Measurements from ENCODE around the gene MAST4.

Gene MAST4

DNA sequence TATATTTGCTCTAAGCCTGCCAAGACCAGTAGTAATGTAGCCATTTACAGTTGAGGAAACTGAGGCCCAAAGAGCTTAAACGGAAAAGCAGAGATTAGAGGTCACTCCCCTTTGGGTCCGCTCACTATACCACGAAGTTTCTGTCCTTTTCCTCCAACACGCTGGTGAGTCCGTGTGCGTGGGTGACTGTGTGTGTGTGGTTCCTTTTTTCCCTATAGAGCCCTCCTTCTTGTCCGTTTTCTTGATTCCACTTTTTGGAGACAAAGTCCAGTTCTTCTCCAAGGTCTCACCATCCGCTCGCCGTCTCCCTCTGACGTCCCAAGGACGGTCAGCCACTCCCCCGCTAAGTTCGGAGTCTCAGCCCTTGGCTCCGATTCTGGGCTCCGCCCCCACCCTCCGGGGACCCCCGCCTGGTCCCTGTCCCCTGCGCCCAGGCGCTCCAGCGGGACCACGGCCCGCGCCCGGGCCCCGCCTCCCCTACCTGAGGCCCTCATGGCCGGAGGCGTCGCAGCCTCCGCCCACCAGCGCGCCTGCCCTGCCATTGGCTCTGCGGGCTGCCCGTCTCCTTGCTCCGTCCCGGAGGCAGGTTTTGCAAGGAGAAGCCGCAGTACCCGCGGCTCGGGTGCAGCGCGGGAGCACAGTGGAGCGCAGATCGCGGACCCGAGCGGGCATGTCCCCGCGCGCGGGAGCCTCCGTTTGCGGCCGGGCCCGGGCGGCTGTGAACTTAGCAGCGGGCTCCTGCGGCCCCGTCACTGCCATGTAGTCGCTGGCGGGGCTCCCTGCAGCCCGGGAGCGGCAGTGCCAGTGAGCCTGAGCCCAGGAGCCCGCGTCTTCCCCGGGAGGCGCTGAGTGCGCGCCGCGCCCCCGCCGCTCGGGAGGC is at the start of gene MAST4:
MAST4 (plus strand) TSS at position 638 of the 880 bp plus-strand sequence. CDS start 263 bp downstream, outside the sequence.
- DNase-seq (ENCODE audit: low read depth in 2 of 3, low spot score in 1 of 3): peak; percentile 51 to 68 (median 59)

DNA sequence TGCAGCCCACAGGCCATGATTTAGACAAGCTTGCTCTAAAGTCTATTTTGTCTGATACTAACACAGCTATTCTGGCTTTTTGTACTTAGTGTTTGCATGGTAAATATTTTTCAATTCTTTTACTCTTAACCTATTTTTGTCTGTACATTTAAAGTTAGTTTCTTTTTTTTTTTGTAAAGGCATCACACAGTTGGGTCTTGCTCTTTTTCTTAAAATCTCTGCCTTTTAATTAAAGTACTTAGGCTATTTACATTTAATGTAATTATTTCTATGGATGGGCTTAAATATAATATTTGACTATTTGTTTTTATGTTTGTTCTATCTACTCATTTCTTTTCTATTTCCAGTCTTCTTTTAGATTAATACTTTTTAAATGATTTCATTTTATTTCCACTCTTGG is 49.7 kb upstream of the MAST4 start:
- no peak for DNase-seq (ENCODE audit: low read depth in 2 of 3, low spot score in 1 of 3)

DNA sequence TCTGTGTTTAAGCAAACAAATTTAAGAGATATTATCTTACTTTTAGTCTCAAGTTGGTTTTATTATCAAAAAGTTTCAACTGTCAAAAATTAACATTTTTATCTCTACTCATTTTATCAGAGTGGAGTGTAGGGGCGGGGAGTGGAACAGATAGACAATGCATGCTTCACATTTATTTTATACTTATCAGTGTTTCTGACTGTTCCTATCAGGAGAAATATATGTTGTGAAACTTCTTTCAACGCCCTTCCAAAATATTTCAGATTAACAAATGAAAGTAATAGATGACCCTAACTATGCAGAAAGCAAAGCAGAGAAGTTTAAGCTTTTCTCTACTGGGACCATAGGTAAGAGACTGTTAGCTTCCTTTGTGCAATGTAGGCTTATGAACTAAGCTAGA is 44.9 kb upstream of the MAST4 start:
- DNase-seq (ENCODE audit: low read depth in 2 of 3, low spot score in 1 of 3): no peak

DNA sequence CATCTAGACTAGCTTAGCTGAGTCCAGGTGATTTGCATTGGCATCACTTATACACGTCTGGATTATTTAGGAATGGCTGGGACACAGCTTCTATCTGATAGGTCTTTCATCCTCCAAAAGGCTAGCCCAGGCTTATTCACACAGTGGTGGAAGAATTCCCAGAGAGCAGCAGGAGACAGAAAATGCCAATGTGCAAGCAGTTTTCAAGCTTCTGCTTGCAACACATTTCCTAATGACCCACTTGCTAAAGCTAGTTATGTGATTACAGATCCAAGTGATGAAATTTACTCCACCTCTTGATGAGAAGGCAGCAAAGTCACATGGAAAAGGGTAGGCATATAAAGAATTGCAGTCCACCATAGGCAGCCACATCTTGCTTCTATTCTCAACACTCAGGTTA is 44.2 kb upstream of the MAST4 start:
- DNase-seq (ENCODE audit: low read depth in 2 of 3, low spot score in 1 of 3): no peak

DNA sequence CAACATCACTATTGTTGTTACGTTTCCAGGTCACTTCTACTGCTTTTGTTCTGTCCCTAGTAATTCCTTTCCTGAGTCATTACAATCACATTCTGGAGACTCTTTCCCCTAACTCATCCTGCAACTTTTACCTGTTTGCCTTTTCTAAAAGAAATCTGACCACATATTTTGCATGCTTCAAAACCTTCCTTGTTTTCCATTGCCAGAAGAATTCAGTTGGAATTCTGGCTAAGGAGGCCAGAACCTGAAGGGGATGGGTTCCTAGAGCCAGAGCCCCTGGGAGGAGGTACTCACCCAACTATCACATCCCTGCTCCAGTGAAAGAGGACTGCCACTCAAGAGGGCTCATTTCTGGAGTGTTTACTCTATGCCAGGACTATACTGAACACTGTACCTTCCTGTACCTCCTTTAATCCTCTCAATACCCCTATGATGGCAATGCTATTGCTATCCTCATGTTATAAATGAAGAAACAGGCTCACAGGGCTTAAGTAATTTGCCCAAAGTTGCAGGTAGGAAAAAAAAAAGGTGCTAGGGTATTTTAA is 42.8 kb upstream of the MAST4 start:
- no peak for DNase-seq (ENCODE audit: low read depth in 2 of 3, low spot score in 1 of 3)

DNA sequence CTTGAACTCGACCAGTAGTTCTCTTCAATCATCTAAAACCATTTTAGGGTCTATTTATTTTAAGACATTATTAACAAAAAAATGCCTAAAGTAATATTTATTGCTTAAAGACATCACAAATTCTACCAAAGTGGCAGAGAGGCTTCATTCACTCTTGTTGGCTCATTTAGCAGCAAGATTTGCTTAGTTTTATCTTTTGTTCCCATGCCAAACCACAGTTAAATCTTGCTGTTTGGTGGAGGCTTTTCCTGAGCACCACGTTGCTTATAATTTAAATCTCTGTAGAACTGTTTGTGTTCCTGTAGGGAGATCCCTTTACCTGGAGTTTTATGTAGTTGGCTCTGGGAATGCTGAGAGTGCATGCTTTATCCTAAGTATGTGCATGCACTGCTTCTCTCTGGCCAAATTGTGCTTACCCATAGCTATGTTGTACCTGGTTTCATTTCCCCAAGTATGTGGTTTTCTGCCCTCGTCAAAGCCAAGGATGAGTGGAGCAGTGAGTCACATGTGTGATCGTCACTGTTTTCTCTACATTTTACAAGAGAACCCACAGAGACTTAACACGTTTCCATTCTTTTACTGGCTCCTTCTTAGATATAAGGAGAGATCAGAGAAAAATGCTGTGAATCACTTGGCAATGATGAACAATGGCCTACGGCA is 42.1 kb upstream of the MAST4 start:
- DNase-seq (ENCODE audit: low read depth in 2 of 3, low spot score in 1 of 3): peak; percentile 8 to 36 (median 26)

DNA sequence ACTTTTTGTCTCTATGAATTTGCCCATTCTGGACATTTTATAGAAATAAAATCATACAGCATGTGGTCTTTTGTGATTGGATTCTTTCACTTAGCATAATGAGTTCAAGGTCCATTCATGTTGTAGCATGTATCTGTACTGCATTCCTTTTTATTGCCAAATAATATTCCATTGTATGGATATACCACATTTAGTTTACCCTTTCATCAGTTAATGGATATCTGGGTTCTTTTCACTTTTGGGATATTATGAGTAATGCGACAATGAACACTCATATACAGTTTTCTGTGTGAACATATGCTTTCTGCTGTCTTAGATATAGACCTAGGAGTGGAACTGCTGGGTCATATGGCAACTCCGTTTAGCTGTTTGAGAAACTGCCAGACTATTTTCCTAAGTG is 41.3 kb upstream of the MAST4 start:
- DNase-seq (ENCODE audit: low read depth in 2 of 3, low spot score in 1 of 3): no peak

DNA sequence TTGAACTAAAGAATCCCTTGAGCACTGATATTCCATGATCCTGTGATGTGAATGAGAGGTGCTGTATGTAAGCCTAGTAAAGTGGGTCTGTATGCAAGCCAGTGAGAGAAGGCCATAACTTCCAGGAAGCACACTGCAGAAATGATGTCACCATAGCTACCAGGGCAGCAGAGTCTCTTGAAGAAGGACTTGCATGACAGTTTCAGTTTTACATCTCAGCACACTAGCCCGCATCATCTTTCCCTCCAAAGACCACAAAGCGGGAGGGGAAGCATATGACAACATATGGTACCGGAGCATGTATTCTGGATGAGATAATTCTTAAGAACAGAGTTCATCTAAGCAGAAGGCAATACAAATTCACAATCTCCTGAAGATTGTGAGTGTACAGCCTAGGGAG is 37.6 kb upstream of the MAST4 start:
- peak in 1 of 3 donors; percentile 13 for DNase-seq (ENCODE audit: low read depth in 2 of 3, low spot score in 1 of 3)

DNA sequence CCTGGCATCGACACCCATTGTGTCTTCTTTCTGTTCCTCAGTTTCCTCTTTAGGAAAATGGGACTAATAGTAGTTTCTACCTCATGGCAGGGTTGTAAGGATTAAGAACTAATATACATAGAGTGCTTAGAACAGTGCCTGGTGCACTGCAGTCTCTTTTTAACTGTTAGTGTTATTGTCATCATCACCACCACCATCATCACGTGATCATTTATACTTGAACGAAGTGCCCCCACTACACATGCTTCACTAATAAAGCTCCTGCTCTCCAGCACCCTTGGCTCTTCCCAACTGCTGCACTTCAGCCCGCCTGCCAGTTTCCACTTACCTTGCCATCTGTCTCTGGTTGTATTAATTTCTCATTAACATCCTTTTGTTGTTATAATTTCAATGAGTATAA is 35.8 kb upstream of the MAST4 start:
- no peak for DNase-seq (ENCODE audit: low read depth in 2 of 3, low spot score in 1 of 3)

DNA sequence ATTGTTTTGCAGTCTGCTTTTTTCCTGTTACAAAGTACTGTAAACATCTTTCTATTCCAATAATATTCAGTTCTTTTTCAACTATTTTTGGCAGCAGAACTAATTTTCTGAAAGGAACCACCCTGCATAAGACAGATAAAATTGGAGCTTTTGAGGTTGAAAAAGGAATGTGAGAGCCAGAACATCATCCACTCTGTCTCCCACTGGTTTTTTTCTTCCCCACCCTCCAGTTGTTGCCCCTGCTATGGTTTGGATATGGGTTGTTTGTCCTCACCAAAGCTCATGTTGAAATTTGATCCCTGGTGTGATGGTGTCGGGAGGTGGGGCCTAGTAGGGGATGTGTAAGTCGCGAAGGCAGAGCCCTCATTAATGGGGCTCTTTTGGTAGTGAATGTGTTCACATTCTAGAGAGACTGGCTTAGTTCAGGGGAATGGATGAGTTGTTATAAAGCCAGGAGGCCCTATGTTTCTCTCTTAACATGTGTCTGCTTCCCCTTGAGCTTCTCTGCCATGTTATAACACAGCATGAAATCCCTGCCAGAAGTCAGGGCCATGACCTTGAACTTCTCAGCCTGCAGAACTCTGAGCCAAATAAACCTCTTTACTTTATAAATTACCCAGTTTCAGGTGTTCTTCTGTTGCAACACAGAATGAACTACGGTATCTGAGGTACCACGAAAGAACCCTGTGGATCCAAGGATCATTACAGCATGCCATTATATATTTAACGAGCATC is 34.8 kb upstream of the MAST4 start:
- no peak for DNase-seq (ENCODE audit: low read depth in 2 of 3, low spot score in 1 of 3)

DNA sequence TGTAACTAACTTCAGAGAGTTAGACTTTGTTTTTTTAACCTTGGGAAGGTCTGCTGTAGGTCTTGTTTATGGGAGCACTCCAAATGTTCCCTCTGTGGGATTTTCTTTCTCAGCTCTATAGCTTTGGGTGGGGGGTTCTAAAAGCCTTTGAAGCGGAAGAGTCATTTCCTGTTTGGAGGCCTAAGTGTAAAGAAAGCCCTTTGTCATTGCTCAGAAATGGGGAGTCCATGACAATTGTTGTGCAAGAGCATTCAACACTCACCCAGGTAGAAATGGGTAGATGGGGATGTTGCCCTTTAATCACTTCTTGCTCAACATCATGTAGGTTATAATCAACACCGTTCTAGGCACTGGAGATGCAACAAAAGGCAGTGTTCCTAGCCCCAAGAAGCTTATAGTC is 30.3 kb upstream of the MAST4 start:
- DNase-seq (ENCODE audit: low read depth in 2 of 3, low spot score in 1 of 3): no peak

DNA sequence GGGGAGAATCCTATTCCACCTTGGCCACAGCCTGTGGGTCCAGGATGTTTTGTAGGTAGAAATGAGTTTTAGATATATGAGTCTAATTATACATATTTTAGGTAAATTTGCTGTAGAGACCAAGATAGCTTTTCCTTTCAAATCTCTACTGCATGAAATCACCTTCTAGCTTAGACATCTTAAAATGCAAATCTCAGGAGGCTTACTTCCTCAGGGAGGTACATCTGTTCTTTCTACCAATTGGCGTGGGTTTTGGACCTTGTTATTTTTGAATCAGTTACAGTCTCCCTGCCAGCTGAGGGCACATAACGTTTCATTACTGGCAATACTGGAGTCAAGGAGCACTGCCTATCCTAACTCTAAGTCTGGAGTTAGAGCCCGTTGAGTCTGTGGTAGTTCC is 28.7 kb upstream of the MAST4 start:
- no peak for DNase-seq (ENCODE audit: low read depth in 2 of 3, low spot score in 1 of 3)

DNA sequence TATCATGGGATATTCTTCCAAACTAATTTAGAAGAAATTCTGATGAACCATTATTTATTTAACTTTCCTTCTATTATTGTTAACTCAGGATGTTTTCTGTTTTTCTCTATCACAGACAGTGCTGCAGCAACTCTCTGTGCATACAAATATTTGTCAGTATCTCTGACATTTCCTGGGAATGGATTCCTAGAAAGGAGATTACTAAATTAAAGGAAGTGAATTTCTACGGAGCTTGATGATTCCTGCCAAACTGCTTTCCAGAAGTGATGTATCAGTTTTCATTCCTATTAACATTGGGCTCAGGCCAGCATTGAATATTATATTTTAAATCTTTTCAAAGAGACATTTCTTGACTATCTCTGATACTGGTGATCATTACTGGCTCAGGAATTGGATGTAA is 26.0 kb upstream of the MAST4 start:
- DNase-seq (ENCODE audit: low read depth in 2 of 3, low spot score in 1 of 3): no peak

DNA sequence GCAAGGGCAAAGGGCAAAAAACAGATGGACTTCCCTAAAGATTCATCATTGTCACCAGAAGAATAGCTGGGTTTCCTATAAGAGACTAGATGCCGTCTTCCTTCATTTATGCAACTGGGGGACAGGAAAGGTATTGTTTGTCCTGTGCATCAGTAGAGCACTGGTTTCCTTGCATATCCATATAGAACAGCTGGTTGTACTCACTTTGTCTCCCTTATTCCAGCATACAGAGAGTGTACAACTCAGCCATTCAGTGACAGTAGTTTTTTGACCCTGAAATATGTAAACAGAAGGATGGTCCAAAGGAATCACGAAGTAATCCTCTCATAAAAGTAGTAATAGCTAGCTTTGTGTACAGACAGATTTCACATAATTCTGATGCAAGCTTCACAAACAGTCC is 22.5 kb upstream of the MAST4 start:
- no peak for DNase-seq (ENCODE audit: low read depth in 2 of 3, low spot score in 1 of 3)

DNA sequence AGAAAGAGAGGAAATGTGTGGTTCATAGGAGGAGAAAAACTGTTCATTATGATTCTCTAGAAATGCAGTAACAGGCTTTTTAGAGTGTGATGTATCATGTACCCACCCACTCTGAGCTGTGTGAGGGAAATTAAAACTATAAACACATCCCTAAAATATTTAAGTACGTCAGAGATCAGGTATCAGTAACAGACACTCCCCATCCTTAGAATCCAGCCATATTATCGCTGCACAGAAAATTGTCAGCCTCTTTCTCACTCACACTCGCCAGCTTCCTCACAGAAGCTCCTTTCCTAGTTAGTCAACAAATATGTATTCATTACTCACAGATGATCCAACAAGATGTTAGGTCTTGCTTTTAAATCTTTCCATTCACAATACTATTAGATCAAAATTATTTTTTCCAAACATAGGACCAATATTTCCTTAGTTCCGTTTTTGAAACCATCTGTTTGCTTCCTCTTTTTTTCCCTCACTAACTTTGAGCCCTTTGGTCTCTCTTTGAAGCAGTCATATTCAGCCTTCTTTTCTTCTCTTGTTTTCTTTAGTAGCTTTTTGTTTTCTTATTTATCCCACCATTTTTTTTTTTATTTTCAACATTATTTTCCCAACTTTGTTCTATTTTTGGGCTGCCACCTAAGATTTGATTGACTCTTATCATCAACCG is 13.6 kb upstream of the MAST4 start:
- DNase-seq (ENCODE audit: low read depth in 2 of 3, low spot score in 1 of 3): no peak

DNA sequence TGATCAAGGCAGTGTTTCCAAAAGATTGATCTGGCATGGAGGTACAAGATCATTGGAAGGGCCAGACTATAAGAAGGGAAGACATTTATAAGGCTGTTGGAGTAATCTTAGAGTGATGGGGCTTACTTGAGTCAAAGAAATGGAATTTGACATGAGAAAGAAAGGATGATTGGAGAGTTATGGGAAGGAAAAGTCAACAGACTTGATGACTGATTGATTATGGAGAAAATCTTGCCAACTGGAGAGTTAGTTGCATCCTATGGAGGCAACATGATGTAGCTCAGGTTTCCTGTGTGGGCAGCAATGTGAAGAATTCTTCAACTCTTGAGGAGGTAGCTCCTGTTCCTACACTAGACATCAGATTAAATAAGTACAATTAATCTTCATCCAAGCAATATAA is 10.9 kb upstream of the MAST4 start:
- no peak for DNase-seq (ENCODE audit: low read depth in 2 of 3, low spot score in 1 of 3)

DNA sequence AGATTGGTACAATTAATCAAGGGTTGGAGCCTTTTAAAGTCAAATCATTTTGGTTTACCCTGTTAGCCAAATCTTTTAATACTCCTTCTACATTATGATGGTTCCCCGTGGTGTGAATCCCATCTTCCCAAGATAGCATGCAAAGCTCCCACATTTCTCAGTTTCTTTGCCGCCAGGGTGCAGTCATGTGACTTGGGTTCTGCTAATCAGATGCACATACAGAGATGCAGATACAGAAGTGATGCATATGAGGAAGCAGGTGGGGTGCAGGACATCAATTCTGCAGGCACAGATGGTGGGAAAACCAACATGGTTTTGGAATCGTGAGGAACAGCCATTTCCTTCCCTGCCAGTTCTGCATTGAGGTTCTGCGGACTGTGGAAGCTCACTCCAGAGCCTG is 8.4 kb upstream of the MAST4 start:
- no peak for DNase-seq (ENCODE audit: low read depth in 2 of 3, low spot score in 1 of 3)

DNA sequence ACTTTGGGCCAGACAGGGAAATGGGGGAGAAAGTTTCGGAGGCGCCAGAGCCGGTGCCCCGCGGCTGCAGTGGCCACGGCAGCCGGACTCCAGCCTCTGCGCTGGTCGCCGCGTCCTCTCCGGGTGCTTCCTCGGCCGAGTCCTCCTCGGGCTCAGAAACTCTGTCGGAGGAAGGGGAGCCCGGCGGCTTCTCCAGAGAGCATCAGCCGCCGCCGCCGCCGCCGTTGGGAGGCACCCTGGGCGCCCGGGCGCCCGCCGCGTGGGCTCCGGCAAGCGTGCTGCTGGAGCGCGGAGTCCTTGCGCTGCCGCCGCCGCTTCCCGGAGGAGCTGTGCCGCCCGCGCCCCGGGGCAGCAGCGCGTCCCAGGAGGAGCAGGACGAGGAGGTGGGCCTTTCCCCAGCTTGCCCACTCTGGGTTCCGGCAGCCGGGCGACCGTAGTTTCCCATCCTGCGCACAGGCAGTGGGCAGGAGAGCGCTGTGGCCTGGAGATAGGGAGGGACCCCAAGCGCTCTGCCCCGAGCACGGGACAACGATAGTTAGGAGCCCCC is 516 bp downstream of the MAST4 start:
- DNase-seq (ENCODE audit: low read depth in 2 of 3, low spot score in 1 of 3): no peak

DNA sequence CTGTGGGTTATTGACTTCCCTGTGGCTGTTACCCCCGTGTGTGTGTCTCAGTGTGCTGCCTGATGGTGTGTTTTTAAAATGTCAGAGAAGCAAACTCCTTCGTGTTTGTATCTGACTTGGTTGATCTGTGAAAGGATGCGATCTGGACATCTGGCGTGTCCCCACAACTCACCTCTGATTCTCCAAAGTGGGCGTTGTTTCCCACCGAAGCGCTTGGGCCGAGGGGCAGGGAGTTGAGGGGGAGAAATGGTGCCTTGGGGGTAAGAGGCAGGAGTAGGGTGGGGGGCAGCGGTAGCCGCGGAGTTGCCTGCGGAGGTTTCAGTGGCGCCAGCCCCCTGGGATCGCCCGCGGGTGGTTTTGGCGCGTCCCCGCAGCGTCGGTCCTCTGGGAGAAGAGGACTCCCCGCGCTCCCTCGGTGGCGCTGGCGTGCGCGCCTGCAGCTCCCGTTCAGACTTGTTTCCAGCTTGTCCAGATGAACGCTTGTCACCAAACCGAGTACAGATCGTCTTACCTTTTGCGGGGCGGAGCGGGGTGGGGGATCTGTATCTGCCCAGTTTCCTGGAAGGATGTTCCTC is 1.1 kb downstream of the MAST4 start:
- no peak for DNase-seq (ENCODE audit: low read depth in 2 of 3, low spot score in 1 of 3)

DNA sequence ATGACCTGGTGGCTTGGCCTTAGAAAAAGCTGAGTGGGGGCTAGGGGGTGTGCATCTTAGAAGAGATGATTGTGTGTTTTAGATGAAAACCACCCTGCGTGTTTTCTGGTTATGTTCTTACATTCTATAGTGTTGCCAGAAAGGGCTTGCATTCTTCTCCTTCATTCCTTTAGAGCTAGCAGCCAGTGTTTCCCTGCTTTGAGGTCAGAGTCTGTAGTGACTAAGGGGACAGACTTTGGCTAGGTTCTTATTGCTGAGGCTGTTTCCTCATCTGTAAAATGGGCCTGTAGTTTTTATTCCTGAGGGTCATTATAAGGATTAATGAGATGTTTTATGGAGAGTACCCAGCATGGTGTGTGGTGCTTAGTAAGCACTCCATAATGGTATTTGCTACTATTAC is 6.4 kb downstream of the MAST4 start:
- DNase-seq (ENCODE audit: low read depth in 2 of 3, low spot score in 1 of 3): no peak

DNA sequence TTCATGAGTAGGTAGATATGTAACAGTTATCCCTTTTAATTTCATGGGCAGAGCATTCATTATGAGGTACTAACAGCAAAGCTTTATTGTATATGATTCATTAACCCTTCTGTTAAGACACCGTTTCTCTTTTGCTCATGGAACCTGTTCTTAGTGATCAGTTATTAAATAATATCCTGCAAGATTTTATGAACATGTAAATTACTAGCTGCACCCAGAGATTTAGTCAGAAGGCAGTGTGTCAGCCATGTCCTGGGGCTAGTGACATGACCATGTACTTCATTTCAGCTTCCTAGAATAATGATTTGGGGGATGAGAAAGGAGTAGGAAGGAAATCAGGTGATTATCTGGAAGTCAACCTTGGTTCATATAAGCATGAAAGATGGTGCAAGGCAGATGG is 7.0 kb downstream of the MAST4 start:
- no peak for DNase-seq (ENCODE audit: low read depth in 2 of 3, low spot score in 1 of 3)

All from stimulated activated CD4-positive, alpha-beta T cell treated with anti-CD3 and anti-CD28 coated beads, Interleukin-12 subunit alpha, Interleukin-12 subunit beta, amount 100 ng/mL, for 48 hours (primary cell).